ENCODE measurements around the gene ZNF12.
"Not testable (repeated sequence)": the region's sequence is repeated elsewhere in the genome, so short reads cannot be mapped to it uniquely, and the experiment has no call there.

ZNF12 gene

GRCh38 chr7:6691103-6691502 is 15.6 kb downstream of the ZNF12 start:
- DNase-seq = no peak

- DNase-seq = no peak
Observed at GRCh38 chr7:6680146-6680545, 26.6 kb downstream of the ZNF12 start.

GRCh38 chr7:6675807-6676405 is 30.8 kb downstream of the ZNF12 start:
- DNase-seq = no peak

GRCh38 chr7:6670851-6671250 is 35.9 kb downstream of the ZNF12 start:
- DNase-seq = not testable (repeated sequence)

GRCh38 chr7:6658618-6659345 is 48.0 kb downstream of the ZNF12 start:
- DNase-seq = no peak

GRCh38 chr7:6656413-6656812 is 50.3 kb downstream of the ZNF12 start:
- no peak for DNase-seq

- no peak for DNase-seq
Observed at GRCh38 chr7:6655636-6656385, 50.9 kb downstream of the ZNF12 start.

GRCh38 chr7:6654842-6655610 is 51.7 kb downstream of the ZNF12 start:
- DNase-seq = no peak

- DNase-seq = no peak
Observed at GRCh38 chr7:6654113-6654841, 52.5 kb downstream of the ZNF12 start.

- DNase-seq = no peak
Observed at GRCh38 chr7:6653071-6654003, 53.4 kb downstream of the ZNF12 start.

GRCh38 chr7:6652446-6653011 is 54.2 kb downstream of the ZNF12 start:
- DNase-seq = no peak

GRCh38 chr7:6651851-6652445 is 54.8 kb downstream of the ZNF12 start:
- no peak for DNase-seq

- no peak for DNase-seq
Observed at GRCh38 chr7:6650521-6651011, 56.2 kb downstream of the ZNF12 start.

GRCh38 chr7:6650086-6650485 is 56.7 kb downstream of the ZNF12 start:
- DNase-seq = no peak

GRCh38 chr7:6649241-6649961 is 57.3 kb downstream of the ZNF12 start:
- no peak for DNase-seq

- DNase-seq = no peak
Observed at GRCh38 chr7:6648815-6649104, 58.0 kb downstream of the ZNF12 start.

GRCh38 chr7:6648066-6648814 is 58.5 kb downstream of the ZNF12 start:
- DNase-seq = no peak

GRCh38 chr7:6647541-6647940 is 59.2 kb downstream of the ZNF12 start:
- no peak for DNase-seq

- no peak for DNase-seq
Observed at GRCh38 chr7:6647080-6647479, 59.7 kb downstream of the ZNF12 start.

Measured in GF-D8 (cell line).